Neural cell (in vitro differentiated cells): ENCODE results near the gene MAPK1. TPM values are rescaled to one million over a fixed set of nuclear protein-coding genes. Genes with fewer than 3 reads are reported as not detected.
"Not testable (repeated sequence)": the region's sequence is repeated elsewhere in the genome, so short reads cannot be mapped to it uniquely, and the experiment has no call there.

ENCODE experiments used
- H2AFZ ChIP-seq: fragments of 200-600, 300-800 bp; sonication (generic), shearing (Covaris generic); 2 replicates; pipeline ENCODE4 v1.6.0; 2014; ENCODE audit warnings: low read depth, mild to moderate bottlenecking, antibody characterized with exemption, low read length, moderate library complexity
- H3F3A ChIP-seq: fragments of 200-600 bp; shearing (Covaris generic); 2 replicates; pipeline ENCODE4 v1.6.1; 2016; ENCODE audit warnings: mild to moderate bottlenecking, moderate library complexity, mixed read lengths, antibody characterized with exemption, low read length; ENCODE audit not compliant: insufficient read depth, poor library complexity, severe bottlenecking
- H3K27ac ChIP-seq: fragments of 200-600, 300-800 bp; sonication (generic), shearing (Covaris generic); 2 replicates; pipeline ENCODE4 v1.5.1; 2014; ENCODE audit warnings: mild to moderate bottlenecking, low read length, moderate library complexity
- H3K27me3 ChIP-seq: fragments of 300-800, 200-600 bp; sonication (generic), shearing (Covaris generic); 2 replicates; pipeline ENCODE4 v1.6.0; 2014; ENCODE audit warnings: mild to moderate bottlenecking, low read depth, low read length, moderate library complexity; ENCODE audit not compliant: insufficient read depth
- H3K36me3 ChIP-seq: fragments of 300-800, 200-600 bp; sonication (generic), shearing (Covaris generic); 2 replicates; pipeline ENCODE4 v1.5.1; 2014; ENCODE audit warnings: mild to moderate bottlenecking, antibody characterized with exemption, low read length, moderate library complexity; ENCODE audit not compliant: insufficient read depth
- H3K4me2 ChIP-seq: fragments of 300-800, 200-600 bp; sonication (generic), shearing (Covaris generic); 2 replicates; pipeline ENCODE4 v1.6.0; 2014; ENCODE audit warnings: mild to moderate bottlenecking, low read length
- H3K4me3 ChIP-seq: fragments of 300-800, 200-600 bp; sonication (generic), shearing (Covaris generic); 2 replicates; pipeline ENCODE4 v1.5.1; 2014; ENCODE audit warnings: mild to moderate bottlenecking, low read length, moderate library complexity
- H3K79me2 ChIP-seq: fragments of 200-600 bp; shearing (Covaris generic); replicated peaks from 2 replicates; pipeline ENCODE4 v1.6.0; 2014; ENCODE audit warnings: mild to moderate bottlenecking, low read length, moderate library complexity; ENCODE audit not compliant: insufficient read depth
- H3K9ac ChIP-seq: fragments of 300-800, 200-600 bp; sonication (generic), shearing (Covaris generic); 2 replicates; pipeline ENCODE4 v1.6.1; 2016; ENCODE audit warnings: mild to moderate bottlenecking, low read length, mixed read lengths
- H3K9me2 ChIP-seq: fragments of 200-600 bp; shearing (Covaris generic); 2 replicates; pipeline ENCODE4 v1.6.1; 2016; ENCODE audit warnings: mild to moderate bottlenecking, low read length, mixed read lengths; ENCODE audit not compliant: insufficient read depth
- H3K9me3 ChIP-seq: fragments of 200-600, 300-800 bp; sonication (generic), shearing (Covaris generic); 2 replicates; pipeline ENCODE4 v1.6.1; 2016; ENCODE audit warnings: mild to moderate bottlenecking, mixed run types, low read length, moderate library complexity, mixed read lengths
- H4K20me1 ChIP-seq: fragments of 200-600 bp; shearing (Covaris generic); 2 replicates; pipeline ENCODE4 v1.6.1; 2016; ENCODE audit warnings: mild to moderate bottlenecking, mixed run types; ENCODE audit not compliant: insufficient read depth
- EP300 ChIP-seq: fragments of 450-650 bp; conservative IDR thresholded peaks from 2 replicates; pipeline ENCODE4 v1.6.1; 2014; ENCODE audit warnings: antibody characterized with exemption, mild to moderate bottlenecking, moderate library complexity; ENCODE audit not compliant: poor library complexity, severe bottlenecking
- EZH2 ChIP-seq: fragments of 200-600, 300-800 bp; shearing (Covaris generic), sonication (generic); IDR thresholded peaks from 2 replicates; pipeline ENCODE4 v1.6.1; 2014; ENCODE audit warnings: antibody characterized with exemption, low read length, borderline replicate concordance, mild to moderate bottlenecking; ENCODE audit not compliant: insufficient read depth, poor library complexity, severe bottlenecking
- MXI1 ChIP-seq: fragments of 450-650 bp; conservative IDR thresholded peaks from 2 replicates; pipeline ENCODE4 v1.6.1; 2014; ENCODE audit warnings: antibody characterized with exemption, mild to moderate bottlenecking; ENCODE audit not compliant: poor library complexity, severe bottlenecking
- POLR2AphosphoS5 ChIP-seq: IDR thresholded peaks from 2 replicates; pipeline ENCODE4 v1.6.1; 2012
- RAD21 ChIP-seq: fragments of 450-650 bp; conservative IDR thresholded peaks from 2 replicates; pipeline ENCODE4 v1.6.1; 2014; ENCODE audit warnings: antibody characterized with exemption, mild to moderate bottlenecking, moderate library complexity
- REST ChIP-seq: IDR thresholded peaks from 2 replicates; pipeline ENCODE4 v1.6.1; 2012; ENCODE audit warnings: borderline replicate concordance
- SMC3 ChIP-seq: fragments of 450-650 bp; conservative IDR thresholded peaks from 2 replicates; pipeline ENCODE4 v1.6.1; 2014; ENCODE audit warnings: antibody characterized with exemption, mild to moderate bottlenecking, moderate library complexity; ENCODE audit not compliant: poor library complexity
- TAF1 ChIP-seq: IDR thresholded peaks from 2 replicates; pipeline ENCODE4 v1.6.1; 2012; ENCODE audit warnings: low read depth
- polyA plus RNA-seq: library from polyadenylated mRNA; depleted of rRNA; stranded (reverse); fragments of >200 nt; gene quantifications from 2 replicates; pipeline ENCODE4 v1.2.3, GENCODE V29; 2014
- TF ChIP-seq, protein P1 (sequence below): fragments of 450-650 bp; IDR thresholded peaks from 2 replicates; pipeline ENCODE4 v1.5.1; 2014; ENCODE audit warnings: antibody characterized with exemption, mild to moderate bottlenecking, moderate library complexity; ENCODE audit not compliant: poor library complexity, severe bottlenecking

MAPK1 gene
- polyA plus RNA-seq, 1 donor from 2014 or later = 43.3 TPM

DNA sequence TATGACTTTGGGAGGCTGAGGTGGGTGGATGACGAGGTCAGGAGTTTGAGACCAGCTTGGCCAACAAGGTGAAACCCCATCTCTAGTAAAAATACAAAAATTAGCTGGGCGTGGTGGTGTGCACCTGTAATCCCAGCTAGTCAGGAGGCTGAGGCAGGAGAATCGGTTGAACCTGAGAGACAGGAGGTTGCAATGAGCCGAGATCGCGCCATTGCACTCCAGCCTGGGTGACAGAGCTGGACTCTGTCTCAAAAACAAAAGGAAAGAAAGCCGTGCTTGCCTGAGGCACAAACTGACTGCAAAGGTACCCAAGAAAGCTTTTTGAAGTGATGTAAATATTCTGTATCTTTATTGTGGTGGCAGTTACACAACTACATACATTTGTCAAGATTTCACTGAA, 42.5 kb downstream of the MAPK1 start:
- not testable (repeated sequence) for H3K27ac ChIP-seq, H3K4me2 ChIP-seq, H3K9me3 ChIP-seq, H3K36me3 ChIP-seq, H3K27me3 ChIP-seq, H4K20me1 ChIP-seq, H3K9ac ChIP-seq, H3K9me2 ChIP-seq, H3K4me3 ChIP-seq, H2AFZ ChIP-seq, H3F3A ChIP-seq
- peaks cover 78% of the 10 kb centered on the region for H3K79me2 ChIP-seq

DNA sequence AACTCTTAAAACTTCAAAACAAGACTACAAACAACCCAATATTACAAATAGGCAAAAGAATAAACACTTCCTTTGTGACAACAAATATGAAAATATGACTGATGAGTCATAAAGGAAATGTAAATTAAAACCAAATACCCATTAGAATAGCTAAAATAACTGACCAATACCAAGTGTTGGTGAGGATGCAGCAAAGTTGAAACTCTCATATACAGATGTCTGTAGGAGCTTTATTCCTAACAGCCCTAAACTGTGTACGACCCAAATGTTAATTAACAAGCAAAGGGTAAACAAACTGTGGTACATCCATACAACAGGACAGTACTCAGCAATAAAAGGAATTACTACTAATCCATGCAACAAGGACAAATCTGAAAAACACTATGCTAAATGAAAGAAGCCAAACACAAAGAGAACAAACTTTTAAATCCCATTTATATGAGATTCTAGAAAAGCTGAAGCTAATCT, 43.0 kb downstream of the MAPK1 start:
- Histone ChIP-seq H2AFZ (no peak overlapping the region), H4K20me1 (no peaks in the 10 kb centered on the region), H3K4me3 (no peak overlapping the region), H3K4me2 (no peak overlapping the region), H3K79me2 (peaks cover 73% of the 10 kb centered on the region), H3K9me2 (no peaks in the 10 kb centered on the region), H3K9me3 (no peaks in the 10 kb centered on the region), H3K9ac (no peak overlapping the region), H3K36me3 (no peaks in the 10 kb centered on the region), H3F3A (no peaks in the 10 kb centered on the region), H3K27ac (no peak overlapping the region), H3K27me3 (no peaks in the 10 kb centered on the region)
- TF ChIP-seq MXI1 (no peak), RAD21 (no peak), EP300 (no peak), REST (no peak), POLR2AphosphoS5 (no peak), EZH2 (no peak)

DNA sequence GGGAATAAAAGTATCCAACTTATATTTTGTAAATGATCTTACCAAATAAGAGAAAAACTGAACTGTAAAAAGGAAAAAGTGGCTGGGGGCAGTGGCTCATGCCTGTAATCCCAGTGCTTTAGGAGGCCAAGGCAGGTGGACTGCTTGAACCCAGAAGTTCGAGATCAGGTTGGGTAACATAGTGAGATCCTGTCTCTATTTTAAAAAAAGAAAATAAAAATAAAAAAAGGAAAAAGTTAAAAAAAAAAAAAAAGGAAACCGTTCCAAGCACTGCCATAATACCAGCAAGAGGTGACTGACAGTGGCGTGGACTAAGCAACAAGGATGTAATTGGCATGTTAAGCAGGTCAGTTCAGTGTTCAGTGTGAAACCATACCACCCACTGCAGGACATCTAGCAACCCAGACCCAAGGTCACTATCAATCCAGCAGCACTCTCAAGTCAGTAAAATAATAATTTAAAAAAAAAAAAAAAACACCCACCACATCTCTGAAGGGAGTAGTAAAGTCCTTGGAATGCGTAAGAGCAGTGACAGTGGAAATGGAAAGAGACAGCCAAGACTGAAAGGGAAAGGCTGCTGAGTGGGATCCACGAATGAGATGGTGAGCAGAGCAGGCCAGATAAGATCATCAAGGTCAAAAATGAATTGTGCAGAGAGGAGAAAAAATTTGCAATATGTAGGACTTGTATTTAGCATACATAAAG, 43.6 kb downstream of the MAPK1 start:
- H4K20me1 ChIP-seq = no peaks in the 10 kb centered on the region
- peaks cover 72% of the 10 kb centered on the region for H3K79me2 ChIP-seq
- H3K9me3 ChIP-seq = no peaks in the 10 kb centered on the region
- no peak for TF ChIP-seq EZH2
- no peak for TF ChIP-seq POLR2AphosphoS5
- TF ChIP-seq MXI1 = no peak
- TF ChIP-seq REST = no peak
- TF ChIP-seq, protein P1, sequence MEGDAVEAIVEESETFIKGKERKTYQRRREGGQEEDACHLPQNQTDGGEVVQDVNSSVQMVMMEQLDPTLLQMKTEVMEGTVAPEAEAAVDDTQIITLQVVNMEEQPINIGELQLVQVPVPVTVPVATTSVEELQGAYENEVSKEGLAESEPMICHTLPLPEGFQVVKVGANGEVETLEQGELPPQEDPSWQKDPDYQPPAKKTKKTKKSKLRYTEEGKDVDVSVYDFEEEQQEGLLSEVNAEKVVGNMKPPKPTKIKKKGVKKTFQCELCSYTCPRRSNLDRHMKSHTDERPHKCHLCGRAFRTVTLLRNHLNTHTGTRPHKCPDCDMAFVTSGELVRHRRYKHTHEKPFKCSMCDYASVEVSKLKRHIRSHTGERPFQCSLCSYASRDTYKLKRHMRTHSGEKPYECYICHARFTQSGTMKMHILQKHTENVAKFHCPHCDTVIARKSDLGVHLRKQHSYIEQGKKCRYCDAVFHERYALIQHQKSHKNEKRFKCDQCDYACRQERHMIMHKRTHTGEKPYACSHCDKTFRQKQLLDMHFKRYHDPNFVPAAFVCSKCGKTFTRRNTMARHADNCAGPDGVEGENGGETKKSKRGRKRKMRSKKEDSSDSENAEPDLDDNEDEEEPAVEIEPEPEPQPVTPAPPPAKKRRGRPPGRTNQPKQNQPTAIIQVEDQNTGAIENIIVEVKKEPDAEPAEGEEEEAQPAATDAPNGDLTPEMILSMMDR = no peak
- no peak for TF ChIP-seq EP300
- no peak for TF ChIP-seq TAF1
- TF ChIP-seq SMC3 = no peak
- no peak overlapping the region for H3K9ac ChIP-seq
- no peak overlapping the region for H3K4me2 ChIP-seq
- no peak overlapping the region for H3K27ac ChIP-seq
- no peak overlapping the region for H2AFZ ChIP-seq
- no peaks in the 10 kb centered on the region for H3K9me2 ChIP-seq
- H3K27me3 ChIP-seq = no peaks in the 10 kb centered on the region
- H3F3A ChIP-seq = no peaks in the 10 kb centered on the region
- no peak overlapping the region for H3K4me3 ChIP-seq
- H3K36me3 ChIP-seq = no peaks in the 10 kb centered on the region
